HL-60/S4 treated with retinoic acid at 250 ng/mL for 4 days and 3 days (cell line): ENCODE measurements around the gene SWT1.
"Not testable (repeated sequence)": the region's sequence is repeated elsewhere in the genome, so short reads cannot be mapped to it uniquely, and the experiment has no call there.

Experiments
- in situ Hi-C: fragments of 300-500 bp; cut with MboI; formaldehyde crosslinking; loops from 2 replicates; pipeline ENCODE4 v1.7.0; 2022; ENCODE audit warnings: low sequenced_read_pairs

Gene SWT1

DNA sequence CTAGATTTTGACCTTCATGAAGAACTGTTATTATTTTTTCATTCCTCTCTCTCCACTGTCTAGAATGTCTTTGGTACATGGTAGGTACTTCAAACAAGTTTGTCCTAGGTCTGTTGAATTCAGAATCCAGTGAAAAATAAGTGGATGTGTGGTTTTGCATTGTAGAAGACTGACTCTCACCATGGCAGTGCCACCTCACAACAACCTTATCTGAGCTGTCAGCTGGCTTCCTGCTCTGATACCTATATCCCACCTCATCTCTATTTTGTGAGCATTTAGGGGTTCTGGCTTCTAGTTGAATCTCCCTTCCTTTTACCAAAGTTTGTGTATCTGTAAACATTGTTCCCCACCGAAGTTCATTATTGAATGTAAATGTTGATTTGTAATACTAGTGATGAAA is 9.1 kb downstream of the SWT1 start:
- in situ Hi-C loops, result loop anchor here (25.0 kb wide), 1 partner anchor 379 kb away; no protein-coding TSS in a partner anchor

DNA sequence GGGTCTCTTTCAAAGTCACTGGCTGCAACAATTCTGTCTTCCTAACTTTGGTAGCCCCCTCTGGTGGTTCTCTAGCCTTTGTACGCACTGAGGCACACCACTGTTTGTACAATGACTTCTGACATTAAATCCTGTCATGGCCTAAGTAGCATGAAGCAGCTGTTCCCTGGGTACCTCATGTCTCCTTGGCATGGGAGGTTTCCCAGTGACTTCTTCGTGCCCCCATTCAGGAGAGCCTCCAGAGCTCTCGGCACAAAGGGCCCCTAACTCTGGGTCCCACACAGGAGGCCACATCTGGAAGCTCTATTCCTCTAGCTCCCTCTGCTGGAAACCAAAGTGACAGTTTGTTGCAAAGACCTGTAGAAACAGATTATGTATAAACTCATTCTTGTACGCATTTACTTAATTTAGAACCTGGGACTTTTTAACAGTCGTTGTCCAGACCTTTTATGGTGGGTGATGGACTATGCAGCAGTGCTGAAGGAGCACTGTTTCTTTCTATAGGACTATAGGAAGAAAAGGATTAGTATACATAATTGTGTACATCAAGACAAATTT is 13.4 kb downstream of the SWT1 start:
- in situ Hi-C loops, result loop anchor here (25.0 kb wide), 1 partner anchor 383 kb away; no protein-coding TSS in a partner anchor

- in situ Hi-C loops, result no loop called here
Observed at GRCh38 chr1:185193756-185194155, 36.8 kb downstream of the SWT1 start.

DNA sequence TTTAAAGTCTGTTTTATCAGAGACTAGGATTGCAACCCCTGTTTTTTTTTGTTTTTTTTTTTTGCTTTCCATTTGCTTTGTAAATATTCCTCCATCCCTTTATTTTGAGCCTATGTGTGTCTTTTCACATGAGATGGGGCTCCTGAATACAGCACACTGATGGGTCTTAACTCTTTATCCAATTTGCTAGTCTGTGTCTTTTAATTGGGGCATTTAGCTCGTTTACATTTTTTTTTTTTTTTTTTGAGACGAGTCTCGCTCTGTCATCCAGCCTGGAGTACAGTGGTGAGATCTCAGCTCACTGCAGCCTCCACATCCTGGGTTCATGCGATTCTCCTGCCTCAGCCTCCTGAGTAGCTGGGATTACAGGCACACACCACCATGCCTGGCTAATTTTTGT is 41.7 kb downstream of the SWT1 start:
- in situ Hi-C loops, result not testable (repeated sequence)

GRCh38 chr1:185200889-185201288 is 43.9 kb downstream of the SWT1 start:
- in situ Hi-C loops, result no loop called here

- in situ Hi-C loops, result no loop called here
Observed at GRCh38 chr1:185207170-185207569, 50.2 kb downstream of the SWT1 start.

- in situ Hi-C loops, result no loop called here
Observed at GRCh38 chr1:185207980-185208602, 51.1 kb downstream of the SWT1 start.

DNA sequence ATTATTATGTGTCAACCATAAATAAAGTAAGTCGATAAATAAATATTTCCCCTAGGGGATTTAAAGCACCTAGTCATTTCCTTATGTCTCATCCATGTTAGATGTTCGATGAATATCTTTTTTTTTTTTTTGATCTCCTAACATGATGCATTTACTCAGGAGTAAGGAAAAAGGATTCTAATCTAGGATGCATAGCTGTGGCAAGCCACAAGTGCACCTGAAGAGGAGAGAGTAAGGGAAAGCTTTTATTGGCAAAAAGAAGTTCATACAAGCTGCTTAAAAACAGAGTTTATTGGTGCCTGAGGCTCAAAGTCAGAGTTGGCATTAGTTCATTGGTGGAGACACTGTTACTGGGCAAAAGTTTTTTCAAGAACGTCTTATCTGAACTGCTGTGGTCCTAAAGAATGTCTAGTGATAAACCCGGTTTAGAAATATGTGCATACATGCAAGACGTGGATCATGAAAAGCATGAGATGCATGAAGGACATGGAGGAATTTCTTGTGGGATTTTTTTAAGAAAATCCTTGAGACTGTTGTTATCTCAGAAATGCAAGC is 51.7 kb downstream of the SWT1 start:
- in situ Hi-C loops, result no loop called here

DNA sequence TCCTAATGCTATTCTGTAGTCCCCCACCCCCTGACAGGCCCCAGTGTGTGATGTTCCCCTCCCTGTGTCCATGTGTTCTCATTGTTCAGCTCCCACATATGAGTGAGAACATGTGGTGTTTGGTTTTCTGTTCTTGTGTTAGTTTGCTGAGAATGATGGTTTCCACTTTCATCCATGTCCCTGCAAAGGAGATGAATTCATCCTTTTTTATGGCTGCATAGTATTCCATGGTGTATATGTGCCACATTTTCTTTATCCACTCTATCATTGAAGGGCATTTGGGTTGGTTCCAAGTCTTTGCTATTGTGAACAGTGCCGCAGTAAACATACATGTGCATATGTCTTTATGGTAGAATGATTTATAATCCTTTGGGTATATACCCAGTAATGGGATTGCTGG is 52.4 kb downstream of the SWT1 start:
- in situ Hi-C loops, result not testable (repeated sequence)

DNA sequence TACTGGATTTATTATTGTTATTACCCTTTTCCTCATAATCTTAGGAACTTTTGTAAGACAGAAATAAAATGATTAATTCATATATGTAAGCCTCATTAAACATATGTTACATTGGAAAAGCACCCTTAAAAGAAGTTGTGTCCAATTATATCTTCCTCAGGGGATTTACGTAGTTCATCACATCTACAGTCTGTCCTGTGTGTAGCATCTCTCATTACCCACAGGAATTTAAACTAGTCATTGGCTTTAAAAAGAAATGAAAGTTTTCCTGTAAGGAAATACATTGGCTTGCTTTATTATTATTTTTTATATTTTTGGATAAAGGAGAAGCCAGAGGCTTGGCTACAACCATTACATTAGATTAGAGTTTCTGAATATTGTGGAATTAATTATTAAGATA is 56.1 kb downstream of the SWT1 start:
- in situ Hi-C loops, result no loop called here

DNA sequence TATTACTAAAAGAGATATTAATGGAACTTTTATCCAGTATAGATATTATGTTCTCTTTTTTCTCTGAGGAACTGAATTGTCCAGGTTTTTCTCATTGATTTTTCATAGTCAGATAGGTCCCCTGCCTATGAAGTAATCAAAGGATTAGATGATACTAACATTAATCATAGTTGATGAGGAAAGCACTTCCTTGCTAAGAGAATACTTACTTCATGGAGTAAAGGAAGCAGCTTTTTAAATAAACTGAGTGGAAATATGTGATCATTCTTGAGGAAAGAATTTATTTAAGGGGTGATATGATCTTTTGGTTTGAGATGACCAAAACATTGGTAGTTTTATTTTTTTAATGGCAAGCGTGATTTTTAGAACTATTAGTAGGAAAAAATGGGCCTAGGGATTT is 58.9 kb downstream of the SWT1 start:
- in situ Hi-C loops, result no loop called here

DNA sequence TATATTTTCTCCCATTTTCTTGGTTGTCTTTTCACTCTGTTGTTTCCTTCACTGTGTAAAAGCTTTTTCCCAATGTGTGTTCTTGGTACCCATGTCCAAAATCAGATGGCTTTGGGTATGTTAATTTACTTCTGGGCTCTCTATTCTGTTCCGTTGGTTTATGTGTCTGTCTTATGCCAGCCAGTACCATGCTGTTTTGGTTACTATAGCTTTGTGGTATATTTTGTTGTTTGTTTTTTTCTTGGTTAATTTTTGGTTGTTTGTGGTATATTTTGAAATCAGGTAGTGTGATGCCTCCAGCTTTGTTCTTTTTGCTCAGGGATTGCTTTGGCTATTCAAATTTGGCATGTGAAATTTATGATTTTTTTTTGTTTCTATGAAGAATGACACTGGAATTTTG is 67.2 kb downstream of the SWT1 start:
- in situ Hi-C loops, result no loop called here

DNA sequence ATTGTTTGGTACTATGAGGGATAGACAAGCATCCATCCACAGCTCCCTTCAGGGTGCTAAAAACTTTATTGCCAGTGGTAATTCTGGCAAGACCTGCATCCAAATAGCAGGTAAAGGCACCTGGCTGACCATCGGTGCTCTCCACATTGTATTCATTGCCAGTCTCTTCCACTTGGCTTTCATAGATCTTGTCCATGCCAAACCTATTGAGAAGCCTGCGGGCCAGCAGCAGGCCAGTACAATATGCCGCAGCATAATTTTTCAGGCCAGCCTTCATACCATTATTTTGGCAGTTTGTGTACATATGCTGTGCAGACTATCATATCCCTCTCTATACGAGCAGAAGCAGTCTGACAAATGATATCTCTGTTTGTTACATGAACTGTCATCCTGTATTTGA is 70.2 kb downstream of the SWT1 start:
- in situ Hi-C loops, result no loop called here

GRCh38 chr1:185228979-185229378 is 72.0 kb downstream of the SWT1 start:
- in situ Hi-C loops, result no loop called here

- in situ Hi-C loops, result no loop called here
Observed at GRCh38 chr1:185229981-185230380, 73.0 kb downstream of the SWT1 start.

DNA sequence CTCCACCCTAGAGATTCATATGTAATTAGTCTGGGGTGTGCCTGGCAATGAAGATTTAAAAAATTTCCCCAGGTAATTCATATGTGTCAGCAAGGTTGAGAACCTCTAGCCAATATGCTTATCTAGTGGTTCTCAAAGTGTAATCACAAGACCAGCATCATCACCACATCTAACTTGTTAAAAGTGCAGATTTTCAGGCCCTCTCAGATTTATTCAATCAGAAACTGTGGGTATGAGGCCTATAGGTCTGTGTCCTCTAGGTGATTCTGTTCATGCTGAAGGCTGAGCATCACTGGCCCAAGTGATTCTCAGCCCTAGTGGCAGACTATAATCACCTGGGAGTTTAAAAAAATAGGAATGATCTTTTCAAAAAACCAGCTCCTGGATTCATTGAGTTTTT is 75.9 kb downstream of the SWT1 start:
- in situ Hi-C loops, result no loop called here

GRCh38 chr1:185234183-185234582 is 77.2 kb downstream of the SWT1 start:
- in situ Hi-C loops, result not testable (repeated sequence)

- in situ Hi-C loops, result not testable (repeated sequence)
Observed at GRCh38 chr1:185237176-185237575, 80.2 kb downstream of the SWT1 start.

DNA sequence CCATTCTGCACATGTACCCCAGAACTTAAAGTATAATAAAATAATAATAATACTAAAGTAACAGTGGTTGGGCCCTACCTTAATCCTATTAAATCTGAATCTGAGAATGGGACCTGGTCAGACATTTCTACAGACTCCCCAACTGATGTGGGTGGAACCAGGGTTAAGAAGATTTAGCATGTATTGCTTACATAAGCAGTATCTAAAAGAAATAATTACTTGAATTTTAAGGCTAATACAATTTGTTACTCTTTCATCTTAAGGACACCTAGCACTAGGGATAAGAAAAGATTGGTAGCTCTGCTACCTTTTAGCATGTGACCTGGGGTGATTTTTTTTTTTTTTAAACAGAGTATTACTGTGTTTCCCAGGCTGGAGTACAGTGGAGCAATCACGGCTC is 80.7 kb downstream of the SWT1 start:
- in situ Hi-C loops, result no loop called here

DNA sequence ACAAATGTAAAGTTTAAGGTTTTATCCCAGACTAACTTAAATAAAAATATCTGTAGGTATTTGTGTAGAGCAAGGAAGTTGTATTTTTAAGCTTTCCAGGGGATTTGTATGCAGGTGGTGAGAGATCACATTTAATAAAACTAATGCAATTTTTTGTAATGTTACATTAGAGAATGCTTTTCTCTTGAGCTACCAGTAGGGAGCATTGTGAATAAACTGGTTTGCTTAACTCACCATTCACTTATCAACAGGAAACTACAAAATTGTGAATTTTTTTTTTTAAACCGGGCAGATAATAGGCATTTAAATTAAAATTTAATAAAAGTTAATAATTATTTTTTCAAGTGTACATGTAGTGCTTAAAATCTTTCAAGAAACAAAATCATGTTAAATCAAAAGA is 81.5 kb downstream of the SWT1 start:
- in situ Hi-C loops, result no loop called here

GRCh38 chr1:185239861-185240260 is 82.9 kb downstream of the SWT1 start:
- in situ Hi-C loops, result no loop called here

GRCh38 chr1:185241127-185241526 is 84.2 kb downstream of the SWT1 start:
- in situ Hi-C loops, result no loop called here
